Tibial artery (tissue), 4 donors: ENCODE data around the gene NKD1.

Experiments
- DNase-seq, 2 donors: peaks; one replicate each; pipeline ENCODE4 v3.0.0-alpha.2; 2019
- H3K27ac ChIP-seq, 2 donors: fragments of 200-600 bp; sonication (generic) in 1 of 2; 1 replicate in 1 of 2; 2 replicates in 1 of 2; pipeline ENCODE4 v1.5.1; 2018 to 2019; ENCODE audit warnings: mild to moderate bottlenecking in 1 of 2
- H3K27me3 ChIP-seq, 2 donors: fragments of 200-600 bp; sonication (generic) in 1 of 2; one replicate each; pipeline versions ENCODE4 v1.5.1 to v1.6.0; 2016 to 2019
- H3K36me3 ChIP-seq, 3 donors: fragments of 200-600 bp; sonication (generic) in 2 of 3; one replicate each; pipeline ENCODE4 v1.5.1; 2016 to 2019; ENCODE audit warnings: mild to moderate bottlenecking in 2 of 3
- H3K4me1 ChIP-seq, 4 donors: fragments of 200-600 bp; sonication (generic) in 2 of 4; 1 replicate in 3 of 4; 2 replicates in 1 of 4; pipeline ENCODE4 v1.5.1; 2016 to 2019
- H3K4me3 ChIP-seq, 2 donors: fragments of 200-600 bp; sonication (generic) in 1 of 2; 1 replicate in 1 of 2; 2 replicates in 1 of 2; pipeline ENCODE4 v1.5.1; 2018 to 2019; ENCODE audit warnings: mild to moderate bottlenecking in 2 of 2
- H3K9me3 ChIP-seq, 3 donors: fragments of 200-600 bp; sonication (generic) in 1 of 3; one replicate each; pipeline ENCODE4 v1.5.1; 2016 to 2019
- intact Hi-C: fragments of 100-400 bp; cut with DNase I; formaldehyde crosslinking; loops from one replicate; pipeline ENCODE4 v1.15.0; 2023; ENCODE audit warnings: low total_unique reads
- TF ChIP-seq, protein P1 (sequence below), 2 experiments: fragments of 200-600 bp in 1 of 2; fragments of 450-650 bp in 1 of 2; IDR thresholded peaks; one replicate each; pipeline ENCODE4 v1.5.1; 2017 to 2019; ENCODE audit warnings: antibody characterized with exemption in 2 of 2, mild to moderate bottlenecking in 1 of 2, moderate library complexity in 1 of 2

The NKD1 gene

GRCh38 chr16:50560903-50561863, 13.0 kb downstream of the NKD1 start:
- TF ChIP-seq, protein P1, sequence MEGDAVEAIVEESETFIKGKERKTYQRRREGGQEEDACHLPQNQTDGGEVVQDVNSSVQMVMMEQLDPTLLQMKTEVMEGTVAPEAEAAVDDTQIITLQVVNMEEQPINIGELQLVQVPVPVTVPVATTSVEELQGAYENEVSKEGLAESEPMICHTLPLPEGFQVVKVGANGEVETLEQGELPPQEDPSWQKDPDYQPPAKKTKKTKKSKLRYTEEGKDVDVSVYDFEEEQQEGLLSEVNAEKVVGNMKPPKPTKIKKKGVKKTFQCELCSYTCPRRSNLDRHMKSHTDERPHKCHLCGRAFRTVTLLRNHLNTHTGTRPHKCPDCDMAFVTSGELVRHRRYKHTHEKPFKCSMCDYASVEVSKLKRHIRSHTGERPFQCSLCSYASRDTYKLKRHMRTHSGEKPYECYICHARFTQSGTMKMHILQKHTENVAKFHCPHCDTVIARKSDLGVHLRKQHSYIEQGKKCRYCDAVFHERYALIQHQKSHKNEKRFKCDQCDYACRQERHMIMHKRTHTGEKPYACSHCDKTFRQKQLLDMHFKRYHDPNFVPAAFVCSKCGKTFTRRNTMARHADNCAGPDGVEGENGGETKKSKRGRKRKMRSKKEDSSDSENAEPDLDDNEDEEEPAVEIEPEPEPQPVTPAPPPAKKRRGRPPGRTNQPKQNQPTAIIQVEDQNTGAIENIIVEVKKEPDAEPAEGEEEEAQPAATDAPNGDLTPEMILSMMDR (IDR thresholded peaks at IDR 0.05), result no peak
- no peaks in the 10 kb centered on the region for H3K27me3 ChIP-seq
- H3K4me3 ChIP-seq, result no peak overlapping the region
- H3K9me3 ChIP-seq, result no peaks in the 10 kb centered on the region
- intact Hi-C loops, result no loop called here
- DNase-seq, result no peak
- peaks cover 36 to 50% (median 39%) of the 10 kb centered on the region in 3 donors for H3K36me3 ChIP-seq
- H3K27ac ChIP-seq, result no peak overlapping the region
- H3K4me1 ChIP-seq, result peaks cover 0 to 62% (median 15%) of the 10 kb centered on the region in 4 donors

GRCh38 chr16:50562657-50563056, 14.5 kb downstream of the NKD1 start:
- Histone ChIP-seq H3K4me3 (no peak overlapping the region), H3K9me3 (no peaks in the 10 kb centered on the region), H3K27me3 (no peaks in the 10 kb centered on the region), H3K36me3 (peaks cover 32 to 56% (median 39%) of the 10 kb centered on the region in 3 donors), H3K4me1 (peaks cover 0 to 62% (median 11%) of the 10 kb centered on the region in 4 donors), H3K27ac (no peak overlapping the region)
- no peak for DNase-seq
- TF ChIP-seq, protein P1 (IDR thresholded peaks at IDR 0.05), result no peak
- intact Hi-C loops, result no loop called here

GRCh38 chr16:50563989-50564388, 15.8 kb downstream of the NKD1 start:
- intact Hi-C loops, result no loop called here
- Histone ChIP-seq H3K36me3 (peaks cover 32 to 56% (median 38%) of the 10 kb centered on the region in 3 donors), H3K27ac (no peak overlapping the region), H3K27me3 (no peaks in the 10 kb centered on the region), H3K4me3 (no peak overlapping the region), H3K4me1 (peaks cover 0 to 62% (median 22%) of the 10 kb centered on the region in 4 donors), H3K9me3 (no peaks in the 10 kb centered on the region)
- DNase-seq, result no peak
- TF ChIP-seq, protein P1 (IDR thresholded peaks at IDR 0.05), result no peak

GRCh38 chr16:50565428-50565827, 17.2 kb downstream of the NKD1 start:
- H3K27me3 ChIP-seq, result no peaks in the 10 kb centered on the region
- no peak for DNase-seq
- peaks cover 0 to 59% (median 24%) of the 10 kb centered on the region in 4 donors for H3K4me1 ChIP-seq
- no peak overlapping the region for H3K4me3 ChIP-seq
- H3K36me3 ChIP-seq, result peaks cover 24 to 42% (median 27%) of the 10 kb centered on the region in 3 donors
- intact Hi-C loops, result no loop called here
- TF ChIP-seq, protein P1 (IDR thresholded peaks at IDR 0.05), result no peak
- H3K9me3 ChIP-seq, result no peaks in the 10 kb centered on the region
- H3K27ac ChIP-seq, result no peak overlapping the region

GRCh38 chr16:50566014-50566962, 18.1 kb downstream of the NKD1 start:
- Histone ChIP-seq H3K4me3 (no peak overlapping the region), H3K9me3 (no peaks in the 10 kb centered on the region), H3K27ac (peak overlapping the region; percentile 14 to 75), H3K27me3 (no peaks in the 10 kb centered on the region), H3K4me1 (peaks cover 0 to 67% (median 24%) of the 10 kb centered on the region in 4 donors), H3K36me3 (peaks cover 17 to 41% (median 21%) of the 10 kb centered on the region in 3 donors)
- DNase-seq, result no peak
- TF ChIP-seq, protein P1 (IDR thresholded peaks at IDR 0.05), result no peak
- intact Hi-C loops, result no loop called here
